SK-N-SH treated with all-trans-retinoic acid at 6 μM for 48 hours (cell line): ENCODE data around the gene GRAP2.

ENCODE experiments used
- ATAC-seq: fragments of 200-7000 bp; cut with Tn5 transposase; 3 replicates; pipeline ENCODE4 v1.9.1; 2020; ENCODE audit warnings: mild to moderate bottlenecking, moderate library complexity
- ARNTL ChIP-seq: fragments of 450-650 bp; formaldehyde crosslinking; IDR thresholded peaks from 2 replicates; pipeline ENCODE4 v1.5.0; 2020; ENCODE audit warnings: low read depth, mild to moderate bottlenecking, moderate library complexity, borderline replicate concordance
- BACH2 ChIP-seq: fragments of 250-450 bp; sonication (Bioruptor Pico); IDR thresholded peaks from 2 replicates; pipeline ENCODE4 v1.9.0; 2021; ENCODE audit warnings: mild to moderate bottlenecking, borderline replicate concordance
- CREB5 ChIP-seq: fragments of 250-450 bp; sonication (Bioruptor Pico); IDR thresholded peaks from 2 replicates; pipeline ENCODE4 v1.5.1; 2020; ENCODE audit warnings: low read depth, mild to moderate bottlenecking, moderate library complexity
- CSDC2 ChIP-seq: fragments of 250-450 bp; sonication (Bioruptor Pico); IDR thresholded peaks from 2 replicates; pipeline ENCODE4 v1.5.0; 2020; ENCODE audit warnings: mild to moderate bottlenecking, moderate library complexity
- CSRNP3 ChIP-seq: fragments of 250-450 bp; sonication (Bioruptor Pico); IDR thresholded peaks from 2 replicates; pipeline ENCODE4 v1.5.1; 2021; ENCODE audit warnings: mild to moderate bottlenecking, moderate library complexity
- ESRRG ChIP-seq: fragments of 250-450 bp; sonication (Bioruptor Pico); IDR thresholded peaks from 2 replicates; pipeline ENCODE4 v1.6.1; 2021; ENCODE audit warnings: mild to moderate bottlenecking
- GLIS3 ChIP-seq: fragments of 250-450 bp; sonication (Bioruptor Pico); IDR thresholded peaks from 2 replicates; pipeline ENCODE4 v1.5.0; 2020; ENCODE audit warnings: mild to moderate bottlenecking, moderate library complexity
- ISL1 ChIP-seq: fragments of 250-450 bp; sonication (Bioruptor Pico); IDR thresholded peaks from 2 replicates; pipeline ENCODE4 v2.1.2; 2022; ENCODE audit warnings: mild to moderate bottlenecking, moderate library complexity
- OSR1 ChIP-seq: fragments of 250-450 bp; sonication (Bioruptor Pico); IDR thresholded peaks from 2 replicates; pipeline ENCODE4 v1.8.0; 2022; ENCODE audit warnings: moderate library complexity, mild to moderate bottlenecking, inconsistent platforms
- PATZ1 ChIP-seq: fragments of 250-450 bp; sonication (Bioruptor Pico); IDR thresholded peaks from 2 replicates; pipeline ENCODE4 v1.8.0; 2020; ENCODE audit warnings: mild to moderate bottlenecking, moderate library complexity, borderline replicate concordance
- PPARA ChIP-seq: fragments of 250-450 bp; sonication (Bioruptor Pico); IDR thresholded peaks from 2 replicates; pipeline ENCODE4 v1.5.0; 2020; ENCODE audit warnings: mild to moderate bottlenecking, borderline replicate concordance
- RARB ChIP-seq: fragments of 250-450 bp; sonication (Bioruptor Pico); IDR thresholded peaks from 2 replicates; pipeline ENCODE4 v1.8.0; 2021; ENCODE audit warnings: mild to moderate bottlenecking, moderate library complexity
- SNAI2 ChIP-seq: fragments of 250-450 bp; sonication (Bioruptor Pico); IDR thresholded peaks from 2 replicates; pipeline ENCODE4 v1.5.0; 2020; ENCODE audit warnings: mild to moderate bottlenecking, moderate library complexity
- TCF4 ChIP-seq: fragments of 250-450 bp; sonication (Bioruptor Pico); IDR thresholded peaks from 2 replicates; pipeline ENCODE4 v1.8.0; 2021; ENCODE audit warnings: mild to moderate bottlenecking, moderate library complexity, borderline replicate concordance
- TOX ChIP-seq: fragments of 250-450 bp; sonication (Bioruptor Pico); IDR thresholded peaks from 2 replicates; pipeline ENCODE4 v1.8.0; 2021; ENCODE audit warnings: mild to moderate bottlenecking, moderate library complexity, borderline replicate concordance
- ZFP3 ChIP-seq: fragments of 250-450 bp; sonication (Bioruptor Pico); IDR thresholded peaks from 2 replicates; pipeline ENCODE4 v1.5.0; 2020; ENCODE audit warnings: mild to moderate bottlenecking, moderate library complexity
- ZFP30 ChIP-seq: fragments of 450-650 bp; formaldehyde crosslinking; IDR thresholded peaks from 2 replicates; pipeline ENCODE4 v1.5.0; 2022; ENCODE audit warnings: mild to moderate bottlenecking, moderate library complexity
- ZNF70 ChIP-seq: fragments of 450-650 bp; formaldehyde crosslinking; IDR thresholded peaks from 2 replicates; pipeline ENCODE4 v1.5.0; 2020; ENCODE audit warnings: mild to moderate bottlenecking, moderate library complexity
- ZNF8 ChIP-seq: fragments of 450-650 bp; formaldehyde crosslinking; IDR thresholded peaks from 2 replicates; pipeline ENCODE4 v1.5.0; 2020; ENCODE audit warnings: mild to moderate bottlenecking, moderate library complexity
- TF ChIP-seq, protein P1 (sequence below): fragments of 250-450 bp; sonication (Bioruptor Pico); IDR thresholded peaks from 2 replicates; pipeline ENCODE4 v1.5.0; 2020; ENCODE audit warnings: mild to moderate bottlenecking, moderate library complexity

GRAP2 gene

DNA sequence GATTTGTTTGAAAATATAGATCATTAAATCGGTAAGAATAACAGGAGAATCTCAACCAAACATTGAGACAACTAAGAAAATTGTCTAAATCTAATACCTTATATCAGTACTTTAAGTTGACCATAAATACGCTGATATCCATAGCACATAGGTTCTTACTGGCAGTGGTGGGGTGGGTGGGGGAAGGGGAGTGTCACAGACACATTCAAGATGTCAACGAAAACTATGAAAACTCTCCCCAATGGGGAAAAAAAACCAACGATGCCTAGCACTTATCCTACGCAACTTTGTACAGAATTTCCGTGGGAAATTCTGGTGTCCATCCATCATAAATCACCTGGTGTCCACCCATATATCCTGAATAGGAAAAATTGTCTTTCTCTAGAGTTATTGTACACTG is 6.2 kb downstream of the GRAP2 start:
- ATAC-seq: no peak
- TF ChIP-seq GLIS3 (CRISPR knock-in tag): no peak
- TF ChIP-seq, protein P1, sequence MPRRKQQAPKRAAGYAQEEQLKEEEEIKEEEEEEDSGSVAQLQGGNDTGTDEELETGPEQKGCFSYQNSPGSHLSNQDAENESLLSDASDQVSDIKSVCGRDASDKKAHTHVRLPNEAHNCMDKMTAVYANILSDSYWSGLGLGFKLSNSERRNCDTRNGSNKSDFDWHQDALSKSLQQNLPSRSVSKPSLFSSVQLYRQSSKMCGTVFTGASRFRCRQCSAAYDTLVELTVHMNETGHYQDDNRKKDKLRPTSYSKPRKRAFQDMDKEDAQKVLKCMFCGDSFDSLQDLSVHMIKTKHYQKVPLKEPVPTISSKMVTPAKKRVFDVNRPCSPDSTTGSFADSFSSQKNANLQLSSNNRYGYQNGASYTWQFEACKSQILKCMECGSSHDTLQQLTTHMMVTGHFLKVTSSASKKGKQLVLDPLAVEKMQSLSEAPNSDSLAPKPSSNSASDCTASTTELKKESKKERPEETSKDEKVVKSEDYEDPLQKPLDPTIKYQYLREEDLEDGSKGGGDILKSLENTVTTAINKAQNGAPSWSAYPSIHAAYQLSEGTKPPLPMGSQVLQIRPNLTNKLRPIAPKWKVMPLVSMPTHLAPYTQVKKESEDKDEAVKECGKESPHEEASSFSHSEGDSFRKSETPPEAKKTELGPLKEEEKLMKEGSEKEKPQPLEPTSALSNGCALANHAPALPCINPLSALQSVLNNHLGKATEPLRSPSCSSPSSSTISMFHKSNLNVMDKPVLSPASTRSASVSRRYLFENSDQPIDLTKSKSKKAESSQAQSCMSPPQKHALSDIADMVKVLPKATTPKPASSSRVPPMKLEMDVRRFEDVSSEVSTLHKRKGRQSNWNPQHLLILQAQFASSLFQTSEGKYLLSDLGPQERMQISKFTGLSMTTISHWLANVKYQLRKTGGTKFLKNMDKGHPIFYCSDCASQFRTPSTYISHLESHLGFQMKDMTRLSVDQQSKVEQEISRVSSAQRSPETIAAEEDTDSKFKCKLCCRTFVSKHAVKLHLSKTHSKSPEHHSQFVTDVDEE (CRISPR knock-in tag): no peak
- no peak for TF ChIP-seq ARNTL (CRISPR knock-in tag)
- TF ChIP-seq OSR1 (CRISPR knock-in tag): no peak
- no peak for TF ChIP-seq ZFP30 (CRISPR knock-in tag)
- no peak for TF ChIP-seq ZNF70 (CRISPR knock-in tag)
- TF ChIP-seq BACH2 (CRISPR knock-in tag): no peak
- TF ChIP-seq TCF4 (CRISPR knock-in tag): no peak

DNA sequence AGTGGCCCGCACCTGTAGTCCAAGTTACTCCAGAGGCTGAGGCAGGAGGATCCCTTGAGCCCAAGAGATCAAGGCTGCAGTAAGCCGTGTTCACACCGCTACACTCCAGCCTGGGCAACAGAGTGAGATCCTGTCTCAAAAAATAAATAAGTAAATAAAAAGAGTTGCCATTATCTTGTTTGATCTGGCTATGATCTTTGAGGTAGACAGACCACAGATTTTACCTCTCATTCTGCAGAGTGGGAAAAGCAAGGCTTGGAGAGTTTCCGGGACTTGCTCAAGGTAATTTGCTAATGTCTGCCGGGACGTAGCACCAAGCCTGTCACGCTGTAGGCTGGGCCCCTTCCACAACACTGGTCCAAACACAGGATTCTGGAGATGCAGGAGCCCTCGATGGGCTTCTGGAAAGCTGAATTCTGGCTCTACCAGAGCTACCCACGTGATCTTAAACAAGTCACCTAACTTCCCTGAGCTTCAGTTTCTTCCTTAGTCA is 6.8 kb downstream of the GRAP2 start:
- TF ChIP-seq, protein P1 (CRISPR knock-in tag): no peak
- no peak for TF ChIP-seq RARB (CRISPR knock-in tag)
- no peak for TF ChIP-seq CREB5 (CRISPR knock-in tag)
- TF ChIP-seq TCF4 (CRISPR knock-in tag): no peak
- TF ChIP-seq PPARA (CRISPR knock-in tag): no peak
- TF ChIP-seq TOX (CRISPR knock-in tag): no peak
- TF ChIP-seq ZFP30 (CRISPR knock-in tag): no peak
- TF ChIP-seq BACH2 (CRISPR knock-in tag): no peak
- TF ChIP-seq ZFP3 (CRISPR knock-in tag): no peak
- TF ChIP-seq CSDC2: no peak
- TF ChIP-seq PATZ1 (CRISPR knock-in tag): no peak
- no peak for TF ChIP-seq CSRNP3 (CRISPR knock-in tag)
- TF ChIP-seq ESRRG: no peak
- no peak for TF ChIP-seq SNAI2
- ATAC-seq: no peak

DNA sequence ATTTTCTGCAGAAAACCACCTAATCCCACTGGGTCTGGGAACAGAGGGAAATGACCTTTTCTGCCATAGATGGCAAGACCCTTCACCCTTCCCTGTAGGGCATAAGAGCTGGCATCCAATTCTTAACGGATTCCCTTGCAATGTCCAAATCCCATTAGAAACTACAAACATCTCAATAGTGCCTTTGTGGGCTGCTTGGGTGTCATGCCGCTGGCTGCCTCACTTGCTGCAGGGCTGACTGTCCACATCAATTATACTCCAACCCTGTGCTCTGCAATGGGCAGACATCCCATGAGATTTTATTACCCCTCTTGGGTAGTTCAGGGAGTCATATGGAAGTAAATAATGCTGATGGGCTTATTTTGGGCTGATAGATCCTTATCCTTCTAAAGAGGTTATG is 7.3 kb downstream of the GRAP2 start:
- ATAC-seq: no peak
- no peak for TF ChIP-seq CSDC2
- no peak for TF ChIP-seq ARNTL (CRISPR knock-in tag)
- TF ChIP-seq BACH2 (CRISPR knock-in tag): no peak
- TF ChIP-seq ESRRG: no peak
- no peak for TF ChIP-seq GLIS3 (CRISPR knock-in tag)
- no peak for TF ChIP-seq ISL1 (CRISPR knock-in tag)
- TF ChIP-seq, protein P1 (CRISPR knock-in tag): no peak
- no peak for TF ChIP-seq ZNF8 (CRISPR knock-in tag)
- TF ChIP-seq TOX (CRISPR knock-in tag): no peak
- TF ChIP-seq CSRNP3 (CRISPR knock-in tag): no peak
